ENCODE results near the gene LRRC32.

- TF ChIP-seq, protein P1, sequence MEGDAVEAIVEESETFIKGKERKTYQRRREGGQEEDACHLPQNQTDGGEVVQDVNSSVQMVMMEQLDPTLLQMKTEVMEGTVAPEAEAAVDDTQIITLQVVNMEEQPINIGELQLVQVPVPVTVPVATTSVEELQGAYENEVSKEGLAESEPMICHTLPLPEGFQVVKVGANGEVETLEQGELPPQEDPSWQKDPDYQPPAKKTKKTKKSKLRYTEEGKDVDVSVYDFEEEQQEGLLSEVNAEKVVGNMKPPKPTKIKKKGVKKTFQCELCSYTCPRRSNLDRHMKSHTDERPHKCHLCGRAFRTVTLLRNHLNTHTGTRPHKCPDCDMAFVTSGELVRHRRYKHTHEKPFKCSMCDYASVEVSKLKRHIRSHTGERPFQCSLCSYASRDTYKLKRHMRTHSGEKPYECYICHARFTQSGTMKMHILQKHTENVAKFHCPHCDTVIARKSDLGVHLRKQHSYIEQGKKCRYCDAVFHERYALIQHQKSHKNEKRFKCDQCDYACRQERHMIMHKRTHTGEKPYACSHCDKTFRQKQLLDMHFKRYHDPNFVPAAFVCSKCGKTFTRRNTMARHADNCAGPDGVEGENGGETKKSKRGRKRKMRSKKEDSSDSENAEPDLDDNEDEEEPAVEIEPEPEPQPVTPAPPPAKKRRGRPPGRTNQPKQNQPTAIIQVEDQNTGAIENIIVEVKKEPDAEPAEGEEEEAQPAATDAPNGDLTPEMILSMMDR (IDR thresholded peaks at IDR 0.05): no peak
- TF ChIP-seq EP300 (IDR thresholded peaks at IDR 0.05): no peak
These were observed 43.9 kb upstream of the LRRC32 start for GRCh38 chr11:76714493-76714892.
